Endothelial cell of umbilical vein (primary cell): Measurements from ENCODE around the gene EFCAB13. TPM values are rescaled to one million over a fixed set of nuclear protein-coding genes. Genes with fewer than 3 reads are reported as not detected.

Source experiments
- BruUV-seq: library from RNA; stranded (reverse); fragments of 400-500 nt; replicated peaks from 2 replicates; lab custom pipeline; 2021; lab: Mats Ljungman, UMichigan
- CTCF ChIA-PET: fragments of 300-600, 350-600 bp; sonication (Branson Sonifier 250); formaldehyde crosslinking; loops from one replicate; lab custom pipeline; 2021; ENCODE audit warnings: antibody characterized with exemption, inconsistent platforms; lab: Charles Lee
- POLR2A ChIA-PET: fragments of 300-600, 350-600 bp; sonication (Branson Sonifier 250); formaldehyde crosslinking; loops from one replicate; lab custom pipeline; 2021; ENCODE audit warnings: antibody characterized with exemption, inconsistent platforms; lab: Charles Lee
- DNase-seq: peaks from one replicate; pipeline ENCODE4 v3.0.0-alpha.2; 2011; ENCODE audit warnings: low read depth, low spot score
- FAIRE-seq: peaks from 2 replicates; lab custom pipeline; 2011; peaks lifted over from hg19 to GRCh38; lab: Jason Lieb, UNC
- H2AFZ ChIP-seq: 2 replicates; pipeline ENCODE4 v1.6.0; 2012; ENCODE audit warnings: low read depth, low read length, control low read depth, inconsistent platforms
- H3K27ac ChIP-seq: 2 replicates; pipeline ENCODE4 v1.5.1; 2011; ENCODE audit warnings: low read depth, mild to moderate bottlenecking, control low read depth, low read length, moderate library complexity; ENCODE audit not compliant: insufficient read depth
- H3K27me3 ChIP-seq, 2 experiments: 2 replicates each; pipeline versions ENCODE4 v1.6.0 to v1.6.1; 2011; ENCODE audit warnings: low read length in 2 of 2, mixed read lengths in 1 of 2; ENCODE audit not compliant: control insufficient read depth in 2 of 2, insufficient read depth in 2 of 2
- H3K36me3 ChIP-seq, 2 experiments: 2 replicates in 1 of 2; 3 replicates in 1 of 2; pipeline ENCODE4 v1.5.1; 2011; ENCODE audit warnings: low read length in 2 of 2, mild to moderate bottlenecking in 1 of 2, moderate library complexity in 1 of 2; ENCODE audit not compliant: control insufficient read depth in 2 of 2, insufficient read depth in 2 of 2; ENCODE audit errors: extremely low read depth in 1 of 2
- H3K4me1 ChIP-seq: 3 replicates; pipeline ENCODE4 v1.5.1; 2011; ENCODE audit warnings: mild to moderate bottlenecking, low read length; ENCODE audit not compliant: control insufficient read depth, insufficient read depth; ENCODE audit errors: extremely low read depth
- H3K4me2 ChIP-seq: 2 replicates; pipeline ENCODE4 v1.6.1; 2011; ENCODE audit warnings: low read length, control low read depth, mixed read lengths; ENCODE audit not compliant: insufficient read depth
- H3K4me3 ChIP-seq, 3 experiments: fragments of 200-600 bp in 1 of 3; sonication (generic), shearing (Covaris generic) in 1 of 3; replicated peaks in 1 of 3; 2 replicates each; pipeline ENCODE4 v1.5.1; 2011 to 2016; ENCODE audit warnings: control low read depth in 3 of 3, low read length in 3 of 3, mild to moderate bottlenecking in 2 of 3, inconsistent platforms in 1 of 3, low read depth in 1 of 3, moderate library complexity in 1 of 3; ENCODE audit not compliant: insufficient read depth in 1 of 3
- H3K79me2 ChIP-seq: 2 replicates; pipeline ENCODE4 v1.6.0; 2012; ENCODE audit warnings: low read length, inconsistent platforms; ENCODE audit not compliant: control insufficient read depth, insufficient read depth
- H3K9ac ChIP-seq: replicated peaks from 2 replicates; pipeline ENCODE3; 2011; ENCODE audit warnings: low read length, control low read depth; ENCODE audit not compliant: insufficient read depth; ENCODE audit errors: extremely low read depth
- H3K9me1 ChIP-seq: replicated peaks from 3 replicates; pipeline ENCODE4 v1.6.0; 2011; ENCODE audit warnings: mild to moderate bottlenecking, low read length; ENCODE audit not compliant: control insufficient read depth, insufficient read depth; ENCODE audit errors: extremely low read depth
- H3K9me3 ChIP-seq: replicated peaks from 2 replicates; pipeline ENCODE4 v1.5.1; 2012; ENCODE audit warnings: low read length, inconsistent platforms; ENCODE audit not compliant: control insufficient read depth, insufficient read depth
- H4K20me1 ChIP-seq: replicated peaks from 2 replicates; pipeline ENCODE3; 2011; ENCODE audit warnings: mild to moderate bottlenecking, low read length; ENCODE audit not compliant: control insufficient read depth, insufficient read depth; ENCODE audit errors: extremely low read depth
- CTCF ChIP-seq, 2 donors: IDR thresholded peaks; 1 replicate in 1 of 2; 2 replicates in 1 of 2; pipeline ENCODE4 v1.5.1; 2011; ENCODE audit warnings: low read length in 2 of 2, mild to moderate bottlenecking in 2 of 2, moderate library complexity in 2 of 2, control low read depth in 1 of 2, inconsistent platforms in 1 of 2, low read depth in 1 of 2; ENCODE audit not compliant: insufficient read depth in 1 of 2; ENCODE audit errors: extremely low read depth in 1 of 2
- EZH2 ChIP-seq: IDR thresholded peaks from 2 replicates; pipeline ENCODE4 v1.6.1; 2012; ENCODE audit warnings: borderline replicate concordance, low read depth, mild to moderate bottlenecking, moderate library complexity, low read length, inconsistent platforms; ENCODE audit not compliant: severe bottlenecking
- FOS ChIP-seq: IDR thresholded peaks from 2 replicates; pipeline ENCODE4 v1.6.1; 2011; ENCODE audit warnings: mild to moderate bottlenecking, low read length, moderate library complexity, borderline replicate concordance; ENCODE audit not compliant: insufficient read depth
- GATA2 ChIP-seq: IDR thresholded peaks from 2 replicates; pipeline ENCODE4 v1.7.0; 2011; ENCODE audit warnings: low read depth, mild to moderate bottlenecking, moderate library complexity, mixed read lengths, low read length; ENCODE audit not compliant: insufficient read length, insufficient read depth
- JUN ChIP-seq: IDR thresholded peaks from 2 replicates; pipeline ENCODE4 v1.6.1; 2011; ENCODE audit warnings: borderline replicate concordance, low read depth; ENCODE audit not compliant: insufficient read length, insufficient read depth
- MAX ChIP-seq: IDR thresholded peaks from 2 replicates; pipeline ENCODE4 v1.6.1; 2011; ENCODE audit not compliant: insufficient read depth, insufficient read length
- MYC ChIP-seq: IDR thresholded peaks from one replicate; pipeline ENCODE4 v1.6.1; 2011; ENCODE audit warnings: mild to moderate bottlenecking, low read depth, low read length
- POLR2A ChIP-seq: IDR thresholded peaks from 2 replicates; pipeline ENCODE4 v1.6.1; 2012; ENCODE audit warnings: low read depth, mild to moderate bottlenecking, control low read depth, low read length
- POLR2AphosphoS5 ChIP-seq: IDR thresholded peaks from 2 replicates; pipeline ENCODE4 v1.6.1; 2012; ENCODE audit warnings: low read depth, mild to moderate bottlenecking, control low read depth, low read length, moderate library complexity; ENCODE audit not compliant: insufficient read depth
- dilution Hi-C: fragments of 300-500 bp; cut with MboI; formaldehyde crosslinking; loops from one replicate; pipeline ENCODE4 v1.15.0; 2019; ENCODE audit warnings: low sequenced_read_pairs; ENCODE audit not compliant: extremely low pct_ligation_motif_present
- intact Hi-C: fragments of 100-400 bp; cut with micrococcal nuclease; formaldehyde crosslinking; loops from one replicate; pipeline ENCODE4 v1.10.0; 2022
- polyA plus RNA-seq, 4 experiments: library from polyadenylated mRNA; depleted of rRNA in 3 of 4; stranded (reverse) in 3 of 4; unstranded in 1 of 4; fragments of >200 nt; gene quantifications; 2 replicates each; pipeline versions ENCODE4 v1.2.1 to v1.2.3, GENCODE V29; 2011 to 2012; ENCODE audit warnings: missing spikeins in 1 of 4
- total RNA-seq: library from RNA; stranded (reverse); gene quantifications from 2 replicates; pipeline ENCODE4 v1.2.3, GENCODE V29; 2021

EFCAB13 gene
- total and polyA plus RNA-seq, 2 donors (not counting 3 experiments of a cell fraction or from before 2014, with no cell fraction given) = 0.86 to 12.9 TPM

GRCh38 chr17:47276444-47276843, 47.3 kb upstream of the EFCAB13 start:
- Histone ChIP-seq H3K27ac (no peak overlapping the region), H3K4me1 (peaks cover 21% of the 10 kb centered on the region), H3K4me3 (no peak overlapping the region), H3K79me2 (no peaks in the 10 kb centered on the region), H2AFZ (no peak overlapping the region), H3K27me3 (no peaks in the 10 kb centered on the region), H3K36me3 (no peaks in the 10 kb centered on the region), H3K9me1 (no peaks in the 10 kb centered on the region), H4K20me1 (no peaks in the 10 kb centered on the region), H3K9ac (no peak overlapping the region), H3K9me3 (no peaks in the 10 kb centered on the region), H3K4me2 (no peak overlapping the region)
- CTCF ChIA-PET = interaction anchor here (1.0 kb wide), 1 partner anchor 39 kb away, joined by 3 read pairs; no protein-coding TSS in a partner anchor
- BruUV-seq = no TSS peak
- dilution Hi-C loops (no loop called here), intact Hi-C loops (no loop called here)
- FAIRE-seq (no peak), DNase-seq (no peak)
- POLR2A ChIA-PET = no interaction called here
- TF ChIP-seq FOS (no peak), EZH2 (no peak), POLR2AphosphoS5 (no peak), JUN (no peak), MAX (no peak), POLR2A (no peak), CTCF (IDR thresholded peaks at IDR 0.05; ENCODE audit: extremely low read depth in 1 of 2, insufficient read depth in 1 of 2, low read depth in 1 of 2, low read length in 2 of 2) (no peak), GATA2 (no peak), MYC (no peak)
